Smooth muscle cell (in vitro differentiated cells): Measurements from ENCODE around the gene LCMT1. TPM values are rescaled to one million over a fixed set of nuclear protein-coding genes. Genes with fewer than 3 reads are reported as not detected.

Experiments
- DNase-seq: peaks from one replicate; lab custom pipeline; 2025; ENCODE audit not compliant: unreplicated experiment; lab: John Stamatoyannopoulos, UW
- H2AFZ ChIP-seq: fragments of 200-600 bp; sonication (generic); 2 replicates; pipeline ENCODE4 v1.6.0; 2016; ENCODE audit warnings: antibody characterized with exemption, low read depth, mild to moderate bottlenecking
- H3F3A ChIP-seq: fragments of 200-600 bp; sonication (generic); 2 replicates; pipeline ENCODE4 v1.6.0; 2017; ENCODE audit warnings: antibody characterized with exemption, low read depth
- H3K27ac ChIP-seq: fragments of 200-600 bp; sonication (generic); 2 replicates; pipeline ENCODE4 v1.5.1; 2016; ENCODE audit warnings: low read depth, mild to moderate bottlenecking
- H3K27me3 ChIP-seq: fragments of 200-600 bp; sonication (generic); 2 replicates; pipeline ENCODE4 v1.6.1; 2016; ENCODE audit warnings: low read depth, mild to moderate bottlenecking
- H3K36me3 ChIP-seq: fragments of 200-600 bp; sonication (generic); 2 replicates; pipeline ENCODE4 v1.5.1; 2016; ENCODE audit warnings: low read depth
- H3K4me1 ChIP-seq: fragments of 200-600 bp; sonication (generic); 2 replicates; pipeline ENCODE4 v1.5.1; 2016; ENCODE audit warnings: low read depth
- H3K4me2 ChIP-seq: fragments of 200-600 bp; sonication (generic); 2 replicates; pipeline ENCODE4 v1.6.0; 2016; ENCODE audit warnings: mild to moderate bottlenecking
- H3K4me3 ChIP-seq: fragments of 200-600 bp; sonication (generic); 2 replicates; pipeline ENCODE4 v1.5.1; 2016; ENCODE audit warnings: mild to moderate bottlenecking
- H3K79me2 ChIP-seq: fragments of 200-600 bp; sonication (generic); 2 replicates; pipeline ENCODE4 v1.6.0; 2016; ENCODE audit warnings: low read depth, mild to moderate bottlenecking
- H3K9ac ChIP-seq: fragments of 200-600 bp; sonication (generic); 2 replicates; pipeline ENCODE4 v1.6.0; 2016; ENCODE audit warnings: low read depth
- H3K9me3 ChIP-seq: fragments of 200-600 bp; sonication (generic); replicated peaks from 2 replicates; pipeline ENCODE4 v1.5.1; 2016; ENCODE audit warnings: low read depth
- H4K20me1 ChIP-seq: fragments of 200-600 bp; sonication (generic); 2 replicates; pipeline ENCODE4 v1.6.0; 2016; ENCODE audit warnings: low read depth
- CTCF ChIP-seq: fragments of 200-600 bp; sonication (generic); IDR thresholded peaks from 2 replicates; pipeline ENCODE4 v1.5.1; 2017; ENCODE audit warnings: borderline replicate concordance, mild to moderate bottlenecking, antibody characterized with exemption; ENCODE audit not compliant: insufficient read depth, poor library complexity, severe bottlenecking
- WGBS: methylation state at CpG from one replicate; pipeline ENCODE4 v1.1.7; 2016; ENCODE audit warnings: low lambda C conversion rate; 5-methylcytosine and 5-hydroxymethylcytosine counted together
- polyA plus RNA-seq: library from polyadenylated mRNA; unstranded; fragments of >200 nt; fragmentation: Nextera tagmentation; extraction: Ambion mirVana; gene quantifications from 2 replicates; pipeline ENCODE4 v1.2.1, GENCODE V29; 2016
- total RNA-seq: library from RNA; depleted of rRNA; stranded (reverse); fragments of >200 nt; gene quantifications from 2 replicates; pipeline ENCODE4 v1.2.3, GENCODE V29; 2014

The LCMT1 gene
- total and polyA plus RNA-seq, 2 experiments from 2014 or later: 52.5 to 57.6 TPM

GRCh38 chr16:25141648-25142047 lies 30.1 kb downstream of the LCMT1 start:
- Histone ChIP-seq H3K4me2 (no peak overlapping the region), H3K9ac (no peak overlapping the region), H3K4me1 (no peaks in the 10 kb centered on the region), H3F3A (no peaks in the 10 kb centered on the region), H3K9me3 (no peaks in the 10 kb centered on the region), H3K4me3 (no peak overlapping the region), H3K27me3 (no peaks in the 10 kb centered on the region), H4K20me1 (peaks cover 6% of the 10 kb centered on the region), H3K27ac (no peak overlapping the region), H3K36me3 (peaks cover 7% of the 10 kb centered on the region), H3K79me2 (no peaks in the 10 kb centered on the region), H2AFZ (no peak overlapping the region)
- DNase-seq: no peak
- no peak for TF ChIP-seq CTCF
- WGBS: 99% methylated on average over 2 of the region's 2 CpGs

GRCh38 chr16:25143928-25144327 lies 32.4 kb downstream of the LCMT1 start:
- peaks cover 10% of the 10 kb centered on the region for H3K4me1 ChIP-seq
- H4K20me1 ChIP-seq: peaks cover 9% of the 10 kb centered on the region
- TF ChIP-seq CTCF: no peak
- no peaks in the 10 kb centered on the region for H3K9me3 ChIP-seq
- DNase-seq: no peak
- no peak overlapping the region for H2AFZ ChIP-seq
- H3K9ac ChIP-seq: no peak overlapping the region
- H3K36me3 ChIP-seq: peaks cover 7% of the 10 kb centered on the region
- no peak overlapping the region for H3K4me2 ChIP-seq
- H3F3A ChIP-seq: no peaks in the 10 kb centered on the region
- no peaks in the 10 kb centered on the region for H3K79me2 ChIP-seq
- no peak overlapping the region for H3K27ac ChIP-seq
- no peak overlapping the region for H3K4me3 ChIP-seq
- H3K27me3 ChIP-seq: no peaks in the 10 kb centered on the region
- WGBS: 87% methylated on average over 2 of the region's 2 CpGs

- DNase-seq: no peak
- Histone ChIP-seq H3K27me3 (no peaks in the 10 kb centered on the region), H3K79me2 (no peaks in the 10 kb centered on the region), H4K20me1 (peaks cover 10% of the 10 kb centered on the region), H3K36me3 (no peaks in the 10 kb centered on the region), H3F3A (no peaks in the 10 kb centered on the region), H3K4me2 (no peak overlapping the region), H3K4me3 (no peak overlapping the region), H3K9ac (no peak overlapping the region), H3K4me1 (peaks cover 10% of the 10 kb centered on the region), H3K9me3 (no peaks in the 10 kb centered on the region), H3K27ac (no peak overlapping the region), H2AFZ (no peak overlapping the region)
- WGBS: 29% methylated on average over 22 of the region's 22 CpGs
- no peak for TF ChIP-seq CTCF
Measured at GRCh38 chr16:25148568-25149215, 37.1 kb downstream of the LCMT1 start.

GRCh38 chr16:25151996-25152395 lies 40.5 kb downstream of the LCMT1 start:
- H3K9me3 ChIP-seq: no peaks in the 10 kb centered on the region
- H3K27ac ChIP-seq: no peak overlapping the region
- no peak overlapping the region for H3K4me2 ChIP-seq
- H3F3A ChIP-seq: no peaks in the 10 kb centered on the region
- no peak overlapping the region for H3K9ac ChIP-seq
- H3K4me1 ChIP-seq: peaks cover 10% of the 10 kb centered on the region
- DNase-seq: no peak
- TF ChIP-seq CTCF: no peak
- 47% methylated on average over 3 of the region's 3 CpGs for WGBS
- H3K36me3 ChIP-seq: no peaks in the 10 kb centered on the region
- no peak overlapping the region for H3K4me3 ChIP-seq
- no peaks in the 10 kb centered on the region for H3K79me2 ChIP-seq
- H3K27me3 ChIP-seq: no peaks in the 10 kb centered on the region
- peaks cover 10% of the 10 kb centered on the region for H4K20me1 ChIP-seq
- H2AFZ ChIP-seq: no peak overlapping the region
